IMR-90 (cell line): ENCODE measurements around the gene SLC35E4. TPM values are rescaled to one million over a fixed set of nuclear protein-coding genes. Genes with fewer than 3 reads are reported as not detected.

Source experiments
- ATAC-seq: fragments of 200-7000 bp; cut with Tn5 transposase; 2 replicates; pipeline ENCODE4 v1.9.1; 2020; ENCODE audit warnings: low read depth, mild to moderate bottlenecking, moderate library complexity
- Bru-seq: library from RNA; stranded (reverse); fragments of 400-500 nt; gene quantifications from one replicate; lab custom pipeline; 2021; lab: Mats Ljungman, UMichigan
- BruChase-seq, 2 experiments: library from RNA; stranded (reverse); fragments of 400-500 nt; gene quantifications; one replicate each; lab custom pipeline; 2021; lab: Mats Ljungman, UMichigan
- BruUV-seq: library from RNA; stranded (reverse); fragments of 400-500 nt; replicated peaks from 2 replicates; lab custom pipeline; 2021; lab: Mats Ljungman, UMichigan
- CTCF ChIA-PET: fragments of 300-600 bp; formaldehyde crosslinking; extraction: SDS; loops from one replicate; lab custom pipeline; 2021; ENCODE audit warnings: antibody characterized with exemption; lab: Yijun Ruan, JAX
- POLR2A ChIA-PET: fragments of 300-600 bp; sonication (Branson Sonifier 250); formaldehyde crosslinking; loops from one replicate; lab custom pipeline; 2022; ENCODE audit warnings: antibody characterized with exemption; ENCODE audit not compliant: unreplicated experiment; lab: Charles Lee
- DNase-seq: peaks from one replicate; pipeline ENCODE4 v3.0.0; 2013
- H2AFZ ChIP-seq: replicated peaks from 2 replicates; pipeline ENCODE3; 2013; ENCODE audit warnings: low read length, mild to moderate bottlenecking; ENCODE audit not compliant: poor library complexity
- H2AK5ac ChIP-seq: 2 replicates; pipeline ENCODE4 v1.6.1; 2013; ENCODE audit warnings: low read depth, low read length, inconsistent platforms
- H2AK9ac ChIP-seq: replicated peaks from 2 replicates; pipeline ENCODE3; 2013; ENCODE audit warnings: mild to moderate bottlenecking, low read depth, low read length, moderate library complexity; ENCODE audit not compliant: poor library complexity
- H2BK120ac ChIP-seq: 2 replicates; pipeline ENCODE4 v1.6.1; 2013; ENCODE audit warnings: low read depth, low read length, inconsistent platforms
- H2BK15ac ChIP-seq: 3 replicates; pipeline ENCODE4 v1.6.1; 2013; ENCODE audit warnings: low read depth, low read length, inconsistent platforms
- H2BK20ac ChIP-seq: 2 replicates; pipeline ENCODE4 v1.6.1; 2013; ENCODE audit warnings: low read depth, mild to moderate bottlenecking, inconsistent platforms, low read length, moderate library complexity
- H2BK5ac ChIP-seq: 2 replicates; pipeline ENCODE4 v1.6.1; 2013; ENCODE audit warnings: mild to moderate bottlenecking, low read depth, low read length, inconsistent platforms; ENCODE audit not compliant: poor library complexity, severe bottlenecking
- H3K14ac ChIP-seq: replicated peaks from 2 replicates; pipeline ENCODE4 v1.6.1; 2013; ENCODE audit warnings: low read depth, low read length, inconsistent platforms
- H3K18ac ChIP-seq: 2 replicates; pipeline ENCODE4 v1.6.1; 2013; ENCODE audit warnings: low read depth, low read length, control low read depth
- H3K23ac ChIP-seq: 2 replicates; pipeline ENCODE4 v1.6.1; 2013; ENCODE audit warnings: low read depth, low read length, inconsistent platforms
- H3K27ac ChIP-seq: 2 replicates; pipeline ENCODE4 v1.5.1; 2013; ENCODE audit warnings: mild to moderate bottlenecking, control low read depth, low read length; ENCODE audit not compliant: insufficient read depth
- H3K27me3 ChIP-seq: 2 replicates; pipeline ENCODE4 v1.6.1; 2013; ENCODE audit warnings: low read length; ENCODE audit not compliant: control insufficient read depth, insufficient read depth
- H3K36me3 ChIP-seq: 2 replicates; pipeline ENCODE4 v1.6.1; 2013; ENCODE audit warnings: low read length, mixed read lengths; ENCODE audit not compliant: control insufficient read depth, insufficient read depth
- H3K4ac ChIP-seq: 2 replicates; pipeline ENCODE4 v1.6.1; 2013; ENCODE audit warnings: low read depth, low read length, inconsistent platforms
- H3K4me1 ChIP-seq: 2 replicates; pipeline ENCODE4 v1.6.1; 2013; ENCODE audit warnings: low read length, mixed read lengths; ENCODE audit not compliant: control insufficient read depth, insufficient read depth
- H3K4me2 ChIP-seq: 2 replicates; pipeline ENCODE4 v1.6.1; 2013; ENCODE audit warnings: low read depth, mild to moderate bottlenecking, control low read depth, low read length, moderate library complexity
- H3K4me3 ChIP-seq: 2 replicates; pipeline ENCODE4 v1.5.1; 2013; ENCODE audit warnings: low read depth, mild to moderate bottlenecking, control low read depth, low read length, moderate library complexity; ENCODE audit not compliant: insufficient read depth
- H3K56ac ChIP-seq: 2 replicates; pipeline ENCODE4 v1.6.1; 2013; ENCODE audit warnings: low read length, inconsistent platforms; ENCODE audit not compliant: insufficient read depth; ENCODE audit errors: extremely low read depth
- H3K79me1 ChIP-seq, 2 experiments: 2 replicates each; pipeline ENCODE4 v1.6.1; 2013; ENCODE audit warnings: low read length in 2 of 2, inconsistent platforms in 1 of 2, low read depth in 1 of 2
- H3K9ac ChIP-seq: 2 replicates; pipeline ENCODE4 v1.6.1; 2013; ENCODE audit warnings: low read depth, low read length, control low read depth
- H3K9me1 ChIP-seq: 2 replicates; pipeline ENCODE4 v1.6.1; 2013; ENCODE audit warnings: low read length, inconsistent platforms; ENCODE audit not compliant: insufficient read depth
- H3K9me3 ChIP-seq: 2 replicates; pipeline ENCODE4 v1.6.1; 2013; ENCODE audit warnings: low read length; ENCODE audit not compliant: control insufficient read depth, insufficient read depth
- H4K20me1 ChIP-seq: 2 replicates; pipeline ENCODE4 v1.6.1; 2013; ENCODE audit warnings: low read length, inconsistent platforms; ENCODE audit not compliant: insufficient read depth
- H4K5ac ChIP-seq: 2 replicates; pipeline ENCODE4 v1.6.1; 2013; ENCODE audit warnings: mild to moderate bottlenecking, low read depth, low read length, control low read depth
- H4K8ac ChIP-seq, 2 experiments: 2 replicates each; pipeline ENCODE4 v1.6.1; 2013; ENCODE audit warnings: low read depth in 2 of 2, low read length in 2 of 2, control low read depth in 1 of 2, inconsistent platforms in 1 of 2
- H4K91ac ChIP-seq: 2 replicates; pipeline ENCODE4 v1.6.1; 2013; ENCODE audit warnings: low read depth, low read length, inconsistent platforms; ENCODE audit not compliant: insufficient read depth
- BHLHE40 ChIP-seq: fragments of 150-350 bp; IDR thresholded peaks from 2 replicates; pipeline ENCODE4 v1.6.1; 2016; ENCODE audit warnings: mild to moderate bottlenecking, low read depth, low read length
- CHD1 ChIP-seq: IDR thresholded peaks from 2 replicates; pipeline ENCODE4 v1.6.1; 2012; ENCODE audit warnings: low read depth, low read length, improper control_type of control experiment
- MAZ ChIP-seq: IDR thresholded peaks from 2 replicates; pipeline ENCODE4 v1.6.1; 2012; ENCODE audit warnings: low read depth, mild to moderate bottlenecking, low read length, improper control_type of control experiment, moderate library complexity, borderline replicate concordance
- NFE2L2 ChIP-seq: fragments of 150-350 bp; IDR thresholded peaks from 2 replicates; pipeline ENCODE4 v1.6.1; 2016; ENCODE audit warnings: low read depth, mild to moderate bottlenecking, low read length
- POLR2A ChIP-seq: IDR thresholded peaks from 2 replicates; pipeline ENCODE4 v1.6.1; 2012; ENCODE audit warnings: mild to moderate bottlenecking, low read depth, low read length
- RAD21 ChIP-seq: IDR thresholded peaks from 2 replicates; pipeline ENCODE4 v1.6.1; 2012; ENCODE audit warnings: low read length, improper control_type of control experiment
- SMC3 ChIP-seq: fragments of 150-350 bp; IDR thresholded peaks from 2 replicates; pipeline ENCODE4 v1.6.1; 2016; ENCODE audit warnings: low read depth, mild to moderate bottlenecking, antibody characterized with exemption, low read length, moderate library complexity
- WGBS, 2 experiments: methylation state at CpG; one replicate each; pipeline versions ENCODE4 v1.1.5 to v1.1.7; 2013; ENCODE audit warnings: missing lambda C conversion rate in 2 of 2; ENCODE audit not compliant: insufficient read length in 1 of 2; ENCODE audit errors: extremely low coverage in 2 of 2; 5-methylcytosine and 5-hydroxymethylcytosine counted together
- dilution Hi-C: fragments of 300-500 bp; cut with HindIII; formaldehyde crosslinking; loops from one replicate; pipeline ENCODE4 v1.14.3; 2018; ENCODE audit warnings: low sequenced_read_pairs; ENCODE audit not compliant: unreplicated experiment
- in situ Hi-C: fragments of 300-500 bp; cut with MboI; formaldehyde crosslinking; loops from 3 replicates; pipeline ENCODE4 v1.14.3; 2019; ENCODE audit warnings: low sequenced_read_pairs, inconsistent platforms, mixed read lengths
- intact Hi-C: fragments of 100-400 bp; cut with micrococcal nuclease; formaldehyde crosslinking; loops from 2 replicates; pipeline ENCODE4 v1.10.0; 2022
- long read RNA-seq: library from polyadenylated mRNA; unstranded; transcript quantifications from one replicate; pipeline ENCODE4 v2.0.0, GENCODE V29; 2021; ENCODE audit not compliant: unreplicated experiment
- polyA plus RNA-seq, 3 experiments: library from polyadenylated mRNA; depleted of rRNA; stranded (reverse); fragments of >200 nt; gene quantifications; 2 replicates each; pipeline ENCODE4 v1.2.3, GENCODE V29; 2012; ENCODE audit warnings: low replicate concordance in 1 of 3
- total RNA-seq: library from RNA; depleted of rRNA; stranded (reverse); fragments of >200 nt; gene quantifications from 2 replicates; pipeline ENCODE4 v1.2.3, GENCODE V29; 2012; rRNA removed
- TF ChIP-seq, protein P1 (sequence below): conservative IDR thresholded peaks from 2 replicates; pipeline ENCODE4 v1.5.1; 2012; ENCODE audit warnings: mild to moderate bottlenecking, low read depth, low read length, improper control_type of control experiment

SLC35E4 gene, protein sequence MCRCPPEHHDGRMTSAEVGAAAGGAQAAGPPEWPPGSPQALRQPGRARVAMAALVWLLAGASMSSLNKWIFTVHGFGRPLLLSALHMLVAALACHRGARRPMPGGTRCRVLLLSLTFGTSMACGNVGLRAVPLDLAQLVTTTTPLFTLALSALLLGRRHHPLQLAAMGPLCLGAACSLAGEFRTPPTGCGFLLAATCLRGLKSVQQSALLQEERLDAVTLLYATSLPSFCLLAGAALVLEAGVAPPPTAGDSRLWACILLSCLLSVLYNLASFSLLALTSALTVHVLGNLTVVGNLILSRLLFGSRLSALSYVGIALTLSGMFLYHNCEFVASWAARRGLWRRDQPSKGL
- total RNA-seq (6.8 and 6.9 TPM in 2 replicates), polyA plus RNA-seq (2012; rRNA removed) (5.7 and 7.8 TPM in 2 replicates), Bru-seq, nascent RNA (percentile 47 among the genes with signal in this experiment), BruChase-seq, experiment 1, labeled RNA remaining after a 6-hour chase (percentile 49 among the genes with signal in this experiment), BruChase-seq, experiment 2, labeled RNA remaining after a 2-hour chase (percentile 50 among the genes with signal in this experiment)
- polyA plus RNA-seq (2012; cell fraction: cytosol; rRNA removed): 4.7 and 9.9 TPM in 2 replicates
- 2.5 and 5.2 TPM in 2 replicates for polyA plus RNA-seq (2012; cell fraction: nucleus; rRNA removed; ENCODE audit: low replicate concordance)
- long read RNA-seq, transcript SLC35E4-201 (2 exons, 2,714 nt): major isoform, 26 of 30 reads
- long read RNA-seq, partial matches to known transcripts: 2 of 30 reads
- long read RNA-seq, other reads (novel, unspliced or antisense): 2 of 30 reads

DNA sequence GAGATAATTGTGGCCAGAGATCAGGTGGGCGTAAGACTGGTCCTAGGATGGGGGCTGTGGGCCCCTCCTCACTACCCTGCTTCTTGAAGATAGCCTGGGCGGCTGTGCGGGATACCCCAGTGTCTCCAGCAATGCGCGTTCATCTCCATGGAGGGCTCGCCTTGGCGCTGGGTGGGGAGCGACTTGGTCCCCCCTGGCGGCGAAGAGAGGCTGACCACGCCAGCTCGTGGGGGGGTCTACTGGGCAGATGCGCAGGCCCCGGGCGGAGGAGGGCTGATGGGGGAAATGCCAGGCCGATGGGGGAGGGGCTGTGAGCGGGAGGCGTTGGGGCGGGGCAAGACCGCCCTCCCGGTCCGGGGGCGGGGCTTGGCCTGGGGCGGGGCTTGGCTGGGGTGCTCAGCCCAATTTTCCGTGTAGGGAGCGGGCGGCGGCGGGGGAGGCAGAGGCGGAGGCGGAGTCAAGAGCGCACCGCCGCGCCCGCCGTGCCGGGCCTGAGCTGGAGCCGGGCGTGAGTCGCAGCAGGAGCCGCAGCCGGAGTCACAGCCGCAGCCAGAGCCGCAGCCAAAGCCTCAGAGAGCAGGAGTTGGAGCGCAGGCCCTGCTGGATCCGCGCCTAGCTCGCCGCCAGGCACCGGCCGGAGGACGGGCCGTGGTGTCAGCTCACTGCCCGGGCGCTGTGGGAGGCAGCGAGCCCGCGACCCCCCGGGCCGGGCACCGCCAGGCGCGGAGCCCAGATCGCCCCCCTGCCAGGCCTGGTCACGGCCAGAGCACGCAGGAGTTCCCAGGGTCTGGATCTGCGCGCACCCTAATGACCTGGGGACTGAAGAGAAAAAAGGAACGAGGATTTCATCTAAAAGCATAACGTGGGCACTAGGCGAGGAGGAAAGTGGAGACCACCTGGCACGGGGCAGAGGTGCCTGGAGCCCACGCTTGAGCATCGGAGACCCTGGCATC, at the start of gene SLC35E4:
TSS of gene SLC35E4 (plus strand) at position 509 of the 953 bp plus-strand sequence. CDS start 670 bp downstream, outside the sequence.
- H3K4me2 ChIP-seq: peak within 1 kb of the TSS; percentile 98
- peak within 1 kb of the TSS; percentile 94 for H2AK9ac ChIP-seq
- H3K79me1 ChIP-seq: peaks cover 23 to 25% of the 10 kb centered on the region in 2 experiments
- H2BK5ac ChIP-seq: peak within 1 kb of the TSS; percentile 67
- no peaks in the 10 kb centered on the region for H3K9me3 ChIP-seq
- TF ChIP-seq MAZ (peak; percentile 86; the same call in 1 of the 2 replicates), POLR2A (peak; percentile 51; the same call in 1 of the 2 replicates), RAD21 (0 out of 2 replicates have a peak, but pooled peaks have one; percentile 18), NFE2L2 (no peak), BHLHE40 (no peak), SMC3 (no peak), CHD1 (0 out of 2 replicates have a peak, but pooled peaks have one; percentile 35)
- TF ChIP-seq, protein P1, sequence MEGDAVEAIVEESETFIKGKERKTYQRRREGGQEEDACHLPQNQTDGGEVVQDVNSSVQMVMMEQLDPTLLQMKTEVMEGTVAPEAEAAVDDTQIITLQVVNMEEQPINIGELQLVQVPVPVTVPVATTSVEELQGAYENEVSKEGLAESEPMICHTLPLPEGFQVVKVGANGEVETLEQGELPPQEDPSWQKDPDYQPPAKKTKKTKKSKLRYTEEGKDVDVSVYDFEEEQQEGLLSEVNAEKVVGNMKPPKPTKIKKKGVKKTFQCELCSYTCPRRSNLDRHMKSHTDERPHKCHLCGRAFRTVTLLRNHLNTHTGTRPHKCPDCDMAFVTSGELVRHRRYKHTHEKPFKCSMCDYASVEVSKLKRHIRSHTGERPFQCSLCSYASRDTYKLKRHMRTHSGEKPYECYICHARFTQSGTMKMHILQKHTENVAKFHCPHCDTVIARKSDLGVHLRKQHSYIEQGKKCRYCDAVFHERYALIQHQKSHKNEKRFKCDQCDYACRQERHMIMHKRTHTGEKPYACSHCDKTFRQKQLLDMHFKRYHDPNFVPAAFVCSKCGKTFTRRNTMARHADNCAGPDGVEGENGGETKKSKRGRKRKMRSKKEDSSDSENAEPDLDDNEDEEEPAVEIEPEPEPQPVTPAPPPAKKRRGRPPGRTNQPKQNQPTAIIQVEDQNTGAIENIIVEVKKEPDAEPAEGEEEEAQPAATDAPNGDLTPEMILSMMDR: peak; percentile 45
- ChIA-PET POLR2A (interaction anchor here (1.6 kb wide), 1 partner anchor 119 kb away, joined by 7 read pairs; no protein-coding TSS in a partner anchor), CTCF (interaction anchor here (0.5 to 3.9 kb wide), 7 partner anchors 11 to 284 kb away, joined by 3 to 45 read pairs (median 4); partner anchors contain the start of gene OSBP2)
- H2BK120ac ChIP-seq: peak within 1 kb of the TSS; percentile 69; the same call in 1 of the 2 replicates
- in situ Hi-C loops (loop anchor here (10.0 kb wide), 1 partner anchor 289 kb away; no protein-coding TSS in a partner anchor), dilution Hi-C loops (no loop called here), intact Hi-C loops (no loop called here)
- H3K23ac ChIP-seq: peak within 1 kb of the TSS; percentile 98
- peak within 1 kb of the TSS; percentile 12; the same call in 1 of the 3 replicates for H2BK15ac ChIP-seq
- no peaks in the 10 kb centered on the region for H3K36me3 ChIP-seq
- no peaks in the 10 kb centered on the region for H4K20me1 ChIP-seq
- no peak within 1 kb of the TSS; the same call in 1 of the 2 replicates for H3K56ac ChIP-seq
- peak within 1 kb of the TSS; percentile 46 to 84 for H4K8ac ChIP-seq
- peak within 1 kb of the TSS; percentile 96 for H2AFZ ChIP-seq
- H3K4me1 ChIP-seq: peaks cover 21% of the 10 kb centered on the region
- peak within 1 kb of the TSS; percentile 61 for H3K9ac ChIP-seq
- peak within 1 kb of the TSS; percentile 97 for H3K14ac ChIP-seq
- WGBS, 2 experiments: 2% methylated on average over 44 of the region's 75 CpGs; no CpG with 5 or more reads in 1 of the 2 experiments
- no peaks in the 10 kb centered on the region for H3K27me3 ChIP-seq
- peak within 1 kb of the TSS; percentile 77 for H3K4ac ChIP-seq
- BruUV-seq: no TSS peak
- DNase-seq: peak; percentile 86
- H3K4me3 ChIP-seq: peak within 1 kb of the TSS; percentile 62
- peak within 1 kb of the TSS; percentile 48 for H3K27ac ChIP-seq
- H4K91ac ChIP-seq: peak within 1 kb of the TSS; percentile 58
- H3K18ac ChIP-seq: 0 out of 2 replicates have a peak within 1 kb of the TSS, but pooled peaks have one; percentile 10
- ATAC-seq: peak; percentile 94
- H3K9me1 ChIP-seq: peaks cover 14% of the 10 kb centered on the region
- H4K5ac ChIP-seq: peak within 1 kb of the TSS; percentile 72
- peak within 1 kb of the TSS; percentile 31; the same call in 1 of the 2 replicates for H2BK20ac ChIP-seq
- H2AK5ac ChIP-seq: peak within 1 kb of the TSS; percentile 89
